ENCODE data around the gene TNFSF10. TPM values are rescaled to one million over a fixed set of nuclear protein-coding genes. Genes with fewer than 3 reads are reported as not detected.

TNFSF10 gene
- total and polyA plus RNA-seq, 7 experiments from 2014 or later, result 10.8 to 234 (median 45.4) TPM

GRCh38 chr3:172541945-172542488 lies 18.8 kb upstream of the TNFSF10 start:
- peak overlapping the region in 1 of 9 donors; percentile 42 for H3K27ac Mint-ChIP-seq

DNA sequence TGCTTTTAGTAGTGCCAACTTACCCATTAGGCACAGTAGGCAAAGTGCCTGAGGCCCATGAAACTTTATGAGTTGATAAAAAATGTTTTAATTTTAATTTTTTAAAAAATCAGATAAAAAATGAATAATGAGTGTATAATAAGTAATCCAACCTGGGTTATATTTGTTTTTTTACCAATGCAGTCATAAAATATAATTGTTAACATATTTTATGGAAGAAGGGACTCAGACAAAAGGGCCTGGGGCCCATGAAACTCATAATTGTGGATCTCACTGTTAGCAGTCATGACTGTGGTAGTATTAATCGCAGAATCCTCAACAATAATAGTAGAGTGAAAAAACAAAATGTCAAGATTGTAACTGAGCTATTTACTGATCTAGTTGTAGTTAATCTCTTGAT lies 16.8 kb upstream of the TNFSF10 start:
- Histone ChIP-seq H3K4me1 (ENCODE audit: control insufficient read depth in 2 of 2, insufficient read depth in 2 of 2, low read length in 2 of 2) (peaks cover 15 to 33% of the 10 kb centered on the region in 2 donors), H3K27ac (ENCODE audit: low read depth, low read length) (no peak overlapping the region), H3K36me3 (ENCODE audit: control insufficient read depth in 2 of 3, insufficient read depth in 3 of 3, low read length in 3 of 3) (no peaks in the 10 kb centered on the region), H3K9me3 (ENCODE audit: control insufficient read depth in 2 of 3, low read length in 3 of 3) (no peaks in the 10 kb centered on the region), H3K4me3 (ENCODE audit: low read length) (no peak overlapping the region), H3K27me3 (ENCODE audit: control insufficient read depth in 2 of 2, insufficient read depth in 2 of 2, low read length in 2 of 2) (no peaks in the 10 kb centered on the region)
- POLR2A ChIA-PET, result interaction anchor here (1.4 to 2.3 kb wide), 3 partner anchors 9 to 17 kb away, joined by 3 to 13 read pairs (median 10); partner anchors contain the start of gene TNFSF10
- ATAC-seq, result no peak
- intact Hi-C loops (cut with micrococcal nuclease), result no loop called here
- Mint-ChIP-seq H3K9me3 (peaks cover 0 to 3% (median 0%) of the 10 kb centered on the region in 11 donors), H3K4me1 (peaks cover 18 to 65% (median 55%) of the 10 kb centered on the region in 7 donors), H3K27ac (peak overlapping the region in 3 of 9 donors; percentile 4 to 41 (median 28)), H3K4me3 (no peak overlapping the region), H3K36me3 (peaks cover 0 to 14% (median 0%) of the 10 kb centered on the region in 5 donors), H3K27me3 (no peaks in the 10 kb centered on the region)
- CTCF ChIA-PET, result interaction anchor here (0.8 kb wide), 1 partner anchor 54 kb away, joined by 4 read pairs; no protein-coding TSS in a partner anchor
- DNase-seq, result no peak

More at GRCh38 chr3:172541945-172542488, 18.8 kb upstream of the TNFSF10 start:
- intact Hi-C loops (cut with micrococcal nuclease), result no loop called here
- DNase-seq (no peak), ATAC-seq (no peak)
- Mint-ChIP-seq H3K4me1 (peaks cover 19 to 63% (median 55%) of the 10 kb centered on the region in 7 donors), H3K36me3 (peaks cover 0 to 5% (median 0%) of the 10 kb centered on the region in 5 donors), H3K27me3 (no peaks in the 10 kb centered on the region), H3K9me3 (no peaks in the 10 kb centered on the region), H3K4me3 (no peak overlapping the region)
- Histone ChIP-seq H3K4me1 (ENCODE audit: control insufficient read depth in 2 of 2, insufficient read depth in 2 of 2, low read length in 2 of 2) (peaks cover 11 to 31% of the 10 kb centered on the region in 2 donors), H3K4me3 (ENCODE audit: low read length) (no peak overlapping the region), H3K9me3 (ENCODE audit: control insufficient read depth in 2 of 3, low read length in 3 of 3) (no peaks in the 10 kb centered on the region), H3K27ac (ENCODE audit: low read depth, low read length) (no peak overlapping the region), H3K27me3 (ENCODE audit: control insufficient read depth in 2 of 2, insufficient read depth in 2 of 2, low read length in 2 of 2) (no peaks in the 10 kb centered on the region), H3K36me3 (ENCODE audit: control insufficient read depth in 2 of 3, insufficient read depth in 3 of 3, low read length in 3 of 3) (no peaks in the 10 kb centered on the region)
- ChIA-PET CTCF (interaction anchor here (1.0 kb wide), 1 partner anchor 13 kb away, joined by 3 read pairs; no protein-coding TSS in a partner anchor), POLR2A (interaction anchor here (1.2 kb wide), 1 partner anchor 18 kb away, joined by 4 read pairs; the partner anchor contains the start of gene TNFSF10)

GRCh38 chr3:172539273-172539672 lies 16.0 kb upstream of the TNFSF10 start:
- Mint-ChIP-seq H3K27ac (peak overlapping the region in 7 of 9 donors; percentile 22 to 86 (median 69)), H3K4me3 (peak overlapping the region in 1 of 10 donors; percentile 72), H3K9me3 (peaks cover 0 to 3% (median 0%) of the 10 kb centered on the region in 11 donors), H3K36me3 (peaks cover 0 to 18% (median 0%) of the 10 kb centered on the region in 5 donors), H3K27me3 (no peaks in the 10 kb centered on the region), H3K4me1 (peaks cover 18 to 64% (median 50%) of the 10 kb centered on the region in 7 donors)
- H3K27me3 ChIP-seq (ENCODE audit: control insufficient read depth in 2 of 2, insufficient read depth in 2 of 2, low read length in 2 of 2), result no peaks in the 10 kb centered on the region
- ChIA-PET CTCF (no interaction called here), POLR2A (interaction anchor here (0.6 to 2.3 kb wide), 4 partner anchors 8 to 396 kb away, joined by 3 to 13 read pairs (median 6); partner anchors contain the start of gene TNFSF10)
- no peaks in the 10 kb centered on the region for H3K9me3 ChIP-seq (ENCODE audit: control insufficient read depth in 2 of 3, low read length in 3 of 3)
- DNase-seq, result no peak
- peaks cover 15 to 33% of the 10 kb centered on the region in 2 donors for H3K4me1 ChIP-seq (ENCODE audit: control insufficient read depth in 2 of 2, insufficient read depth in 2 of 2, low read length in 2 of 2)
- intact Hi-C loops (cut with micrococcal nuclease), result no loop called here
- H3K27ac ChIP-seq (ENCODE audit: low read depth, low read length), result no peak overlapping the region
- no peak for ATAC-seq
- H3K4me3 ChIP-seq (ENCODE audit: low read length), result no peak overlapping the region
- H3K36me3 ChIP-seq (ENCODE audit: control insufficient read depth in 2 of 3, insufficient read depth in 3 of 3, low read length in 3 of 3), result no peaks in the 10 kb centered on the region

DNA sequence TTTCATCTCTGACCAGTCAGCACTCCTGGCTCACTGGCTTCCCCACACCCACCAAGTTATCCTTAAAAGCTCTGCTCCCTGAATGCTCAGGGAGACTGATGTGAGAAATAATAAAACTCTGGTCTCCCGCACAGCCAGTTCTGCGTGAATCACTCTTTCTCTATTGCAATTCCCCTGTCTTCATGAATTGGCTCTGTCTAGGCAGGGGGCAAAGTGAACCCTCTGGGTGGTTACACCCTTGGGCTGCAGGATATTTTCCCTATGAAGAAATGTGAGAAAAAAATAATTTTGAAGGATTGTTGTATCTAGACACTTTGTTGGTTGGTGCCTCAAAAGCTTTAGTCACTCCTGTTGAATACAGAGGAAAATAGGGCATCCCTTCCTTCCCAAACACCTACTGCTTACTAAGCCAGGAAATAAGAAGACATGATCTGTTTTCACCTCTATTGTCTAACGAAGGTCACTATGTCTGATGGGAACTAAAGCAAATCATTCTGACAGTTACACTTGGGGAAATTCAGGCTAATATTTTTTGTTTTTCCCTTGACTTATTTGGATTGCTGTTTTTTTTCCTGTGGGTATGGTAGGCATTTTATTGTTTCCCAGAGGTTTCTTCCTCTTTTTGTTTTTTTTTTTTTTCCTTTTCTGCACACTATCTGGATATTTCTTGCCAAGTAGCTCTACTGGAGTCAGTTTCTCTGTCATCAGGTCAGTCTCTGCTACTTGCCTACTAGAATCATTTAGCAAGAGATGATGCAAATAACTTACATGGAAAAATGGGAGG lies 15.3 kb upstream of the TNFSF10 start:
- no peak for DNase-seq
- no peaks in the 10 kb centered on the region for H3K36me3 ChIP-seq (ENCODE audit: control insufficient read depth in 2 of 3, insufficient read depth in 3 of 3, low read length in 3 of 3)
- CTCF ChIA-PET, result interaction anchor here (0.7 kb wide), 1 partner anchor 57 kb away, joined by 3 read pairs; no protein-coding TSS in a partner anchor
- no peaks in the 10 kb centered on the region for H3K27me3 ChIP-seq (ENCODE audit: control insufficient read depth in 2 of 2, insufficient read depth in 2 of 2, low read length in 2 of 2)
- H3K9me3 ChIP-seq (ENCODE audit: control insufficient read depth in 2 of 3, low read length in 3 of 3), result no peaks in the 10 kb centered on the region
- POLR2A ChIA-PET, result interaction anchor here (0.6 to 2.3 kb wide), 4 partner anchors 7 to 19 kb away, joined by 4 to 13 read pairs (median 7); partner anchors contain the start of gene TNFSF10
- no peak for ATAC-seq
- peak overlapping the region; percentile 69 to 90 (median 82) for H3K27ac Mint-ChIP-seq
- H3K4me3 Mint-ChIP-seq, result peak overlapping the region in 8 of 10 donors; percentile 2 to 72 (median 50)
- H3K4me1 ChIP-seq (ENCODE audit: control insufficient read depth in 2 of 2, insufficient read depth in 2 of 2, low read length in 2 of 2), result peaks cover 15 to 33% of the 10 kb centered on the region in 2 donors
- peaks cover 0 to 21% (median 0%) of the 10 kb centered on the region in 5 donors for H3K36me3 Mint-ChIP-seq
- no peaks in the 10 kb centered on the region for H3K27me3 Mint-ChIP-seq
- H3K4me1 Mint-ChIP-seq, result peaks cover 16 to 67% (median 45%) of the 10 kb centered on the region in 7 donors
- intact Hi-C loops (cut with micrococcal nuclease), result no loop called here
- H3K9me3 Mint-ChIP-seq, result peaks cover 0 to 4% (median 0%) of the 10 kb centered on the region in 11 donors
- no peak overlapping the region for H3K27ac ChIP-seq (ENCODE audit: low read depth, low read length)
- no peak overlapping the region for H3K4me3 ChIP-seq (ENCODE audit: low read length)

DNA sequence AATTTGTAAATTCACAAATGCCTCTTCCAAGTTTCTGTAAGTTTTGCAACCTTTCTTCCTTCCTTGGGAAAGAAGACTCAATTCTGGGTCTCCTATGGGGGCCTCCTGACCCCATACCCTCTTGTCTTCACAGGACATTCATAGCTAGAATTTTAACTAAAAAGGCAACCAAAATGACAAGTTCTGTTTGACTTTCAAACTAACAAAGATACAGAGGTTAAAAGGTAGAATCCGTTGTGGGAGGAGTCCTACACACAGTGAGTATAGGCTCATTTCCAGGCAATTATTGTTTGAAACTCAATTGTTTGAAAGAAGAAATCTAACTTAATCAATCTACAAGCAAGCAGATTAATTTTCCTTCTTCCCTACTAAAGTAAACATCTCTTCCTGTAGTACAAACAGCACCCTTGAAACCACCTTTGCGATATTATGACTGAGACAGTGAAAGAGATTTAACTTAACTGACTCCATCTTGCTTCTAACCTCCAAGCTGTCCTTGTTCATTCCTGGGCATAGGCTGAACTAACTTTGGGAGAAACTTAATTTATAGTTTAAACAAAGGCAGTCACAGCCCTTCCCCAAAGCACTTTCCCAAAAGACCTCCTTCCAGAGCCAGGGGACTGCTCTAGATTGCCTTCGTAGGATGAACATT lies 14.4 kb upstream of the TNFSF10 start:
- Mint-ChIP-seq H3K36me3 (peaks cover 0 to 21% (median 0%) of the 10 kb centered on the region in 5 donors), H3K4me3 (peak overlapping the region in 8 of 10 donors; percentile 17 to 72 (median 55)), H3K27me3 (no peaks in the 10 kb centered on the region), H3K27ac (peak overlapping the region; percentile 69 to 90 (median 82)), H3K9me3 (peaks cover 0 to 4% (median 0%) of the 10 kb centered on the region in 11 donors), H3K4me1 (peaks cover 16 to 64% (median 42%) of the 10 kb centered on the region in 7 donors)
- peak overlapping the region; percentile 41 for H3K27ac ChIP-seq (ENCODE audit: low read depth, low read length)
- peaks cover 15 to 33% of the 10 kb centered on the region in 2 donors for H3K4me1 ChIP-seq (ENCODE audit: control insufficient read depth in 2 of 2, insufficient read depth in 2 of 2, low read length in 2 of 2)
- DNase-seq (no peak), ATAC-seq (peak; percentile 57)
- H3K9me3 ChIP-seq (ENCODE audit: control insufficient read depth in 2 of 3, low read length in 3 of 3), result no peaks in the 10 kb centered on the region
- H3K27me3 ChIP-seq (ENCODE audit: control insufficient read depth in 2 of 2, insufficient read depth in 2 of 2, low read length in 2 of 2), result no peaks in the 10 kb centered on the region
- H3K36me3 ChIP-seq (ENCODE audit: control insufficient read depth in 2 of 3, insufficient read depth in 3 of 3, low read length in 3 of 3), result no peaks in the 10 kb centered on the region
- intact Hi-C loops (cut with micrococcal nuclease), result loop anchor here (1.0 to 2.0 kb wide), 4 partner anchors 9 to 41 kb away; partner anchors contain the start of gene TNFSF10 (in 2 of the 2)
- H3K4me3 ChIP-seq (ENCODE audit: low read length), result no peak overlapping the region
- ChIA-PET POLR2A (interaction anchor here (0.6 to 2.3 kb wide), 4 partner anchors 15 to 21 kb away, joined by 3 to 13 read pairs (median 4); partner anchors contain the start of gene TNFSF10), CTCF (interaction anchor here (0.7 kb wide), 1 partner anchor 58 kb away, joined by 3 read pairs; no protein-coding TSS in a partner anchor)

Measured in naive thymus-derived CD4-positive, alpha-beta T cell (primary cell).